H9 (cell line): ENCODE measurements around the gene EGFL6. TPM values are rescaled to one million over a fixed set of nuclear protein-coding genes. Genes with fewer than 3 reads are reported as not detected.

Experiments
- DNase-seq: peaks from one replicate; pipeline ENCODE4 v3.0.0-alpha.2; 2017
- H2AFZ ChIP-seq: one replicate; pipeline ENCODE4 v1.6.1; 2013; ENCODE audit warnings: mild to moderate bottlenecking, low read length, control low read depth, moderate library complexity
- H2AK5ac ChIP-seq: 2 replicates; pipeline ENCODE4 v1.6.1; 2013; ENCODE audit warnings: low read length, control low read depth, mixed read lengths; ENCODE audit not compliant: insufficient read length
- H2BK120ac ChIP-seq: one replicate; pipeline ENCODE4 v1.6.1; 2013; ENCODE audit warnings: low read depth, mild to moderate bottlenecking, low read length, control low read depth, inconsistent platforms; ENCODE audit not compliant: poor library complexity, severe bottlenecking
- H2BK12ac ChIP-seq: 2 replicates; pipeline ENCODE4 v1.6.1; 2013; ENCODE audit warnings: low read length, control low read depth, mixed read lengths, low read depth; ENCODE audit not compliant: insufficient read length
- H2BK15ac ChIP-seq: 2 replicates; pipeline ENCODE4 v1.6.1; 2013; ENCODE audit warnings: low read depth, low read length, control low read depth
- H2BK20ac ChIP-seq: one replicate; pipeline ENCODE4 v1.6.1; 2013; ENCODE audit warnings: low read depth, mild to moderate bottlenecking, low read length, control low read depth, inconsistent platforms; ENCODE audit not compliant: poor library complexity, severe bottlenecking
- H2BK5ac ChIP-seq: 2 replicates; pipeline ENCODE4 v1.6.1; 2013; ENCODE audit warnings: low read length, control low read depth, mixed read lengths; ENCODE audit not compliant: insufficient read length
- H3K14ac ChIP-seq: 2 replicates; pipeline ENCODE4 v1.6.1; 2013; ENCODE audit warnings: low read length, control low read depth; ENCODE audit not compliant: insufficient read depth
- H3K18ac ChIP-seq: 2 replicates; pipeline ENCODE4 v1.6.1; 2013; ENCODE audit warnings: low read depth, mild to moderate bottlenecking, mixed read lengths, low read length, control low read depth; ENCODE audit not compliant: insufficient read length
- H3K23ac ChIP-seq: 2 replicates; pipeline ENCODE4 v1.6.1; 2013; ENCODE audit warnings: low read length, control low read depth, mixed read lengths, low read depth; ENCODE audit not compliant: insufficient read length
- H3K23me2 ChIP-seq: 2 replicates; pipeline ENCODE4 v1.6.1; 2013; ENCODE audit warnings: low read depth, mild to moderate bottlenecking, mixed read lengths, low read length, control low read depth; ENCODE audit not compliant: insufficient read length, poor library complexity, severe bottlenecking
- H3K27ac ChIP-seq: 2 replicates; pipeline ENCODE4 v1.5.1; 2013; ENCODE audit warnings: low read length, control low read depth, mixed read lengths, low read depth; ENCODE audit not compliant: insufficient read length
- H3K27me3 ChIP-seq: 2 replicates; pipeline ENCODE4 v1.6.1; 2013; ENCODE audit warnings: low read length, control low read depth, inconsistent platforms; ENCODE audit not compliant: insufficient read depth
- H3K4ac ChIP-seq: 2 replicates; pipeline ENCODE4 v1.6.1; 2013; ENCODE audit warnings: low read depth, mild to moderate bottlenecking, control low read depth, inconsistent platforms, low read length, moderate library complexity
- H3K4me1 ChIP-seq: 2 replicates; pipeline ENCODE4 v1.6.1; 2013; ENCODE audit warnings: low read length, control low read depth, inconsistent platforms; ENCODE audit not compliant: insufficient read depth
- H3K4me2 ChIP-seq: 2 replicates; pipeline ENCODE4 v1.6.1; 2013; ENCODE audit warnings: low read length, control low read depth, mixed read lengths; ENCODE audit not compliant: insufficient read length, insufficient read depth
- H3K56ac ChIP-seq: 2 replicates; pipeline ENCODE4 v1.6.1; 2013; ENCODE audit warnings: low read depth, mild to moderate bottlenecking, mixed read lengths, low read length, control low read depth; ENCODE audit not compliant: insufficient read length
- H3K79me1 ChIP-seq: 2 replicates; pipeline ENCODE4 v1.6.1; 2013; ENCODE audit warnings: low read depth, mild to moderate bottlenecking, moderate library complexity, low read length, control low read depth, inconsistent platforms; ENCODE audit not compliant: insufficient read depth, poor library complexity, severe bottlenecking
- H3K79me2 ChIP-seq: 2 replicates; pipeline ENCODE4 v1.6.1; 2013; ENCODE audit warnings: low read length, control low read depth, inconsistent platforms; ENCODE audit not compliant: insufficient read depth
- H3K9ac ChIP-seq: 2 replicates; pipeline ENCODE4 v1.6.1; 2013; ENCODE audit warnings: low read length, control low read depth, mixed read lengths; ENCODE audit not compliant: insufficient read length; ENCODE audit errors: extremely low read depth
- H3K9me3 ChIP-seq: one replicate; pipeline ENCODE4 v1.6.1; 2013; ENCODE audit warnings: low read depth, low read length, inconsistent platforms; ENCODE audit not compliant: control insufficient read depth
- H3T11ph ChIP-seq: one replicate; pipeline ENCODE4 v1.6.1; 2013; ENCODE audit warnings: mild to moderate bottlenecking, low read length, control low read depth, inconsistent platforms
- H4K20me1 ChIP-seq: one replicate; pipeline ENCODE4 v1.6.1; 2013; ENCODE audit not compliant: control insufficient read depth, insufficient read length, insufficient read depth
- H4K5ac ChIP-seq: 2 replicates; pipeline ENCODE4 v1.6.1; 2013; ENCODE audit warnings: low read depth, mild to moderate bottlenecking, mixed read lengths, low read length, control low read depth; ENCODE audit not compliant: insufficient read length
- H4K8ac ChIP-seq: replicated peaks from 2 replicates; pipeline ENCODE4 v1.6.1; 2013; ENCODE audit warnings: low read length, control low read depth, mixed read lengths, low read depth; ENCODE audit not compliant: insufficient read length
- H4K91ac ChIP-seq: 2 replicates; pipeline ENCODE4 v1.6.1; 2013; ENCODE audit warnings: low read depth, mild to moderate bottlenecking, moderate library complexity, mixed read lengths, low read length, control low read depth; ENCODE audit not compliant: insufficient read length
- H3K27ac Mint-ChIP-seq, 3 experiments: 2 replicates in 2 of 3; 3 replicates in 1 of 3; pipeline ENCODE4 v1.8.0; 2020 to 2021; ENCODE audit warnings: mixed read lengths in 3 of 3, mild to moderate bottlenecking in 1 of 3, moderate library complexity in 1 of 3
- H3K27me3 Mint-ChIP-seq: 2 replicates; pipeline ENCODE4 v1.8.0; 2021; ENCODE audit warnings: low read depth, mild to moderate bottlenecking, moderate library complexity, mixed read lengths
- H3K36me3 Mint-ChIP-seq, 3 experiments: 2 replicates in 2 of 3; 3 replicates in 1 of 3; pipeline ENCODE4 v1.8.0; 2020 to 2021; ENCODE audit warnings: low read depth in 3 of 3, mixed read lengths in 3 of 3; ENCODE audit not compliant: insufficient read depth in 1 of 3
- H3K4me1 Mint-ChIP-seq, 2 experiments: 2 replicates each; pipeline ENCODE4 v1.8.0; 2020; ENCODE audit warnings: mixed read lengths in 2 of 2
- H3K4me3 Mint-ChIP-seq, 2 experiments: 2 replicates in 1 of 2; 3 replicates in 1 of 2; pipeline ENCODE4 v1.8.0; 2020 to 2021; ENCODE audit warnings: mild to moderate bottlenecking in 2 of 2, mixed read lengths in 2 of 2, moderate library complexity in 1 of 2
- H3K9me3 Mint-ChIP-seq, 2 experiments: 2 replicates in 1 of 2; 3 replicates in 1 of 2; pipeline ENCODE4 v1.8.0; 2020; ENCODE audit warnings: mild to moderate bottlenecking in 2 of 2, mixed read lengths in 2 of 2, moderate library complexity in 1 of 2
- WGBS: extraction: QIAGEN DNeasy Blood & Tissue Kit; methylation state at CpG from one replicate; pipeline ENCODE4 v1.1.7; 2013; ENCODE audit warnings: missing lambda C conversion rate, low lambda C conversion rate, mixed read lengths; ENCODE audit not compliant: insufficient read length; ENCODE audit errors: extremely low coverage; 5-methylcytosine and 5-hydroxymethylcytosine counted together
- total RNA-seq: library from RNA; stranded (reverse); gene quantifications from 2 replicates; pipeline ENCODE4 v1.2.1, GENCODE V29; 2021
- TF ChIP-seq, protein P1 (sequence below): fragments of 200-600 bp; sonication (generic); conservative IDR thresholded peaks from 3 replicates; pipeline ENCODE4 v1.8.0; 2021; ENCODE audit warnings: antibody characterized with exemption, mild to moderate bottlenecking

EGFL6 gene
- total RNA-seq, 1 experiment from 2014 or later = 0.94 TPM

DNA sequence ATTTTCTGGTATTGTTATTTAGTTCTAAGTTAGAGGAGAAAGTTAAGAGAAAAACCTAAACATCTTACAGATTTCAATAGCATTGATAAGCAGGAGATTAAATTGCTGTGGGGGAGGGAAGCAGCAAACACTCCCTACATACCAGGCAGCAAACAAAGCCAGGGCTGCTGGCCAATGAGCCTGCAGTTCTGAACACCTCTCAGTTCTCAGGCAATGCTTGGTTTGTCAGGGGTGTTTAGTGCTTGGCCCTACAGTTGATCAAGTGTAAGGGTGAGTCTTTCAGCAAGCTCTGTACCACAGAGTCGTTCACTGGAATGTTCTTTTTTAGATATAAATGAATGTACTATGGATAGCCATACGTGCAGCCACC is 38.6 kb downstream of the EGFL6 start:
- no peak overlapping the region for H3K27ac Mint-ChIP-seq

More for the DNA sequence above, 38.6 kb downstream of the EGFL6 start:
- Mint-ChIP-seq H3K36me3 (no peaks in the 10 kb centered on the region; a peak in 3 of 7 replicates), H3K27me3 (no peaks in the 10 kb centered on the region), H3K4me3 (no peak overlapping the region), H3K4me1 (peaks cover 7 to 14% of the 10 kb centered on the region in 2 experiments), H3K9me3 (peaks cover 22 to 25% of the 10 kb centered on the region in 2 experiments)
- no peaks in the 10 kb centered on the region for H3K9me3 ChIP-seq
- no peak overlapping the region for H2BK20ac ChIP-seq
- H3K27me3 ChIP-seq = no peaks in the 10 kb centered on the region
- no peak overlapping the region for H2BK12ac ChIP-seq
- no peak overlapping the region for H4K91ac ChIP-seq
- no peak overlapping the region for H3K9ac ChIP-seq
- no peaks in the 10 kb centered on the region for H3K4me1 ChIP-seq
- H3K23me2 ChIP-seq = no peaks in the 10 kb centered on the region
- no peak overlapping the region for H3K4ac ChIP-seq
- no peak overlapping the region for H3K14ac ChIP-seq
- H3K23ac ChIP-seq = no peak overlapping the region
- DNase-seq = no peak
- no peak overlapping the region for H2AK5ac ChIP-seq
- no peak overlapping the region for H3K18ac ChIP-seq
- H3K79me2 ChIP-seq = no peaks in the 10 kb centered on the region
- no peak overlapping the region for H4K8ac ChIP-seq
- no peak overlapping the region for H3K27ac ChIP-seq
- H2BK15ac ChIP-seq = no peak overlapping the region
- no CpG with 5 or more reads among the region's 2 CpGs for WGBS
- H3K56ac ChIP-seq = no peak overlapping the region
- no peak overlapping the region for H3T11ph ChIP-seq
- no peaks in the 10 kb centered on the region for H3K79me1 ChIP-seq
- no peak overlapping the region for H2AFZ ChIP-seq
- no peak overlapping the region for H2BK5ac ChIP-seq
- H4K5ac ChIP-seq = no peak overlapping the region
- H4K20me1 ChIP-seq = no peaks in the 10 kb centered on the region
- no peak overlapping the region for H2BK120ac ChIP-seq
- TF ChIP-seq, protein P1, sequence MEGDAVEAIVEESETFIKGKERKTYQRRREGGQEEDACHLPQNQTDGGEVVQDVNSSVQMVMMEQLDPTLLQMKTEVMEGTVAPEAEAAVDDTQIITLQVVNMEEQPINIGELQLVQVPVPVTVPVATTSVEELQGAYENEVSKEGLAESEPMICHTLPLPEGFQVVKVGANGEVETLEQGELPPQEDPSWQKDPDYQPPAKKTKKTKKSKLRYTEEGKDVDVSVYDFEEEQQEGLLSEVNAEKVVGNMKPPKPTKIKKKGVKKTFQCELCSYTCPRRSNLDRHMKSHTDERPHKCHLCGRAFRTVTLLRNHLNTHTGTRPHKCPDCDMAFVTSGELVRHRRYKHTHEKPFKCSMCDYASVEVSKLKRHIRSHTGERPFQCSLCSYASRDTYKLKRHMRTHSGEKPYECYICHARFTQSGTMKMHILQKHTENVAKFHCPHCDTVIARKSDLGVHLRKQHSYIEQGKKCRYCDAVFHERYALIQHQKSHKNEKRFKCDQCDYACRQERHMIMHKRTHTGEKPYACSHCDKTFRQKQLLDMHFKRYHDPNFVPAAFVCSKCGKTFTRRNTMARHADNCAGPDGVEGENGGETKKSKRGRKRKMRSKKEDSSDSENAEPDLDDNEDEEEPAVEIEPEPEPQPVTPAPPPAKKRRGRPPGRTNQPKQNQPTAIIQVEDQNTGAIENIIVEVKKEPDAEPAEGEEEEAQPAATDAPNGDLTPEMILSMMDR = no peak
- H3K4me2 ChIP-seq = no peak overlapping the region
